ENCODE measurements around the gene LRRC3C. TPM values are rescaled to one million over a fixed set of nuclear protein-coding genes. Genes with fewer than 3 reads are reported as not detected.
"Not testable (repeated sequence)": the region's sequence is repeated elsewhere in the genome, so short reads cannot be mapped to it uniquely, and the experiment has no call there.

LRRC3C gene
- total RNA-seq, 1 experiment from 2014 or later, result not detected

DNA sequence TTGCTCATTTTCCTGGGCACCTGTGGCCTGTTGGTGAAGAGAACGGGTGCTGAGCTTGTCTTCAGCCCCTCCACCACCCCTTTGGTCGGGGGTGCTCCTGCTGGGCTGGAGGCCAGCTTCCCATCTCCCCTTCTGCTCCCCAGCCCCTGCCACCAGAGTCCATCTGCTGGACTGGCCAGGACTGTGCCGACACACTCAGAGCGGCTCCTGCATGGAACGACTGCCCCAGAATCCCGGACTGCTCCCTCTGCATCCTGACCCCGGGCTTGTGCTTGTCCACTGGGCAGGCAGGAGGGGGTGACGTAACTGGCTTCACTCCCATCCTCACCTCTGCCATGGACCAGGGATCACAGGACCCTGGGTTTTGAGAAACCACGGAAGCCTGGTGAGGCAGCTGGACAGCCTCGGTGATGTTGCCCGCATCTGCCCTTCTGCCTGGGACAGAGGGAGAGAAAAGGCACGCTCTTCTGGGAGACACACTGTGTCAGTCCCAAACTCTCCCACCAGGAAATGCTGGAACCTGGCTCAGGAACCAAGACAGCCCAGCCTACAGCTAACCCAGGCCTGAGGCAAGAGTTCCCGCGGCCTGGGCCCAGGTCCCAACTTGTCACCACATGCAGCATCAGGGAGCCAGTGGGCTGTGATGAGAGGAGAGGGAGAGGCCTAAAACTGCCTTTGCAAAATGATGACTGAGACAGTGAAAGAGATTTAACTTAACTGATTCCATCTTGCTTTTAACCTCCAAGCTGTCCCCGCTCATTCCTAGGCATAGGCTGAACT, 19.2 kb downstream of the LRRC3C start:
- DNase-seq (ENCODE audit: extremely low read depth, low read depth), result no peak

DNA sequence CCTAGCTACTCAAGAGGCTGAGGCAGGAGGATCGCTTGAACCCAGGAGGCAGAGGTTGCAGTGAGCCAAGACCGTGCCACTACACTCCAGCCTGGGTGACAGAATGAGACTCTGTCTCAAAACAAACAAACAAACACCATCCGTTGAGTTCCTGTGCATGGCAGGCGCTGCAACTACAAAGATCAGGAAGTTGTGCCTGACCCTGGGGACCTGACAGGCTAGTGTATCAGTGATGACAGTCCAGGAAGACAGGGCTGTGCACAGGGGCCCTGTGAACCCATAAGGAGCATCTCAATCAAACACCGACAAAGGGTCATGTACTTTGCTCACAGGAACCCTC, 20.9 kb downstream of the LRRC3C start:
- not testable (repeated sequence) for DNase-seq (ENCODE audit: extremely low read depth, low read depth)

DNA sequence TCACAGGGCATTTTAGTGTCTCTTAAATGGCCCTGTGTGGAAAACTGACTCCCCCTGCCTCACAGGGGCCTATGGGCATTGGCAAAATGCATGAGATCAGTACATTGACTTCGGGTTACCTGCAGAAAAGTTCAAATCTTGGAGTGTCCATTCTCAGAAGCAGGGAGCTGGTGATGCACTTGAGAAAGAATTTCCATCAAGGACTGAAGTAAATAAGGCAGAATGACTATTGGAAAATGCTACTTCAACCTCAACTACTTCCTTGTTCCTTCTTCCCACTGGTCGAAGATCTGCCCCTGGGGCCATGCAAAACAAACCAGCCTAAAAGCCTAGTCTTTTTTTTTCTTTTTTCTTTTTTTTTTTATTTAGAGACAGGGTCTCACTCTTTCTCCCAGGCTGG, 21.5 kb downstream of the LRRC3C start:
- no peak for DNase-seq (ENCODE audit: extremely low read depth, low read depth)

DNA sequence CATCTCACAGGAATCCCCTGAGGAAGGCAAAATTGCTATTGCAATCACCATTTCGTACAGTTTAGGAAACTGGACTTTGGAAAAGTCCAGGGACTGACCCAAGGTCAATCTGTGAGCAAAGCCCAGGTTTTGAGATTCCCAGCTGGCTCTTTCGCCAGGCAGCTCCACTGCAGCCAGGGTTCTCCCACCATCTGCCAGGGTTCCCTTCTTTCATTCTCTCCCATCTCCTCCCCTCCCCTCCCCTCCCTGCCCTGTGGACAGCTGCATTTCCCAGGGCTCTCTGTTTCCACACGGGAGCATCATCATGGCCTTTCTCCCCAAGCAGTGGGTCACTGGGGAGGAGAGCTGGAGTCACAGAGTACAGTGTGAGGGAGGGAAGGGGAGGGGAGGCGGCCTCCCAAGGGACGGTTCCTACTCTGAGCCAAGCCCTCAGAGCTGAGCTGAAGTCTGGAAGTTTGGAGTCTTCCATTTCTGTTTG, 23.4 kb downstream of the LRRC3C start:
- no peak for DNase-seq (ENCODE audit: extremely low read depth, low read depth)

DNA sequence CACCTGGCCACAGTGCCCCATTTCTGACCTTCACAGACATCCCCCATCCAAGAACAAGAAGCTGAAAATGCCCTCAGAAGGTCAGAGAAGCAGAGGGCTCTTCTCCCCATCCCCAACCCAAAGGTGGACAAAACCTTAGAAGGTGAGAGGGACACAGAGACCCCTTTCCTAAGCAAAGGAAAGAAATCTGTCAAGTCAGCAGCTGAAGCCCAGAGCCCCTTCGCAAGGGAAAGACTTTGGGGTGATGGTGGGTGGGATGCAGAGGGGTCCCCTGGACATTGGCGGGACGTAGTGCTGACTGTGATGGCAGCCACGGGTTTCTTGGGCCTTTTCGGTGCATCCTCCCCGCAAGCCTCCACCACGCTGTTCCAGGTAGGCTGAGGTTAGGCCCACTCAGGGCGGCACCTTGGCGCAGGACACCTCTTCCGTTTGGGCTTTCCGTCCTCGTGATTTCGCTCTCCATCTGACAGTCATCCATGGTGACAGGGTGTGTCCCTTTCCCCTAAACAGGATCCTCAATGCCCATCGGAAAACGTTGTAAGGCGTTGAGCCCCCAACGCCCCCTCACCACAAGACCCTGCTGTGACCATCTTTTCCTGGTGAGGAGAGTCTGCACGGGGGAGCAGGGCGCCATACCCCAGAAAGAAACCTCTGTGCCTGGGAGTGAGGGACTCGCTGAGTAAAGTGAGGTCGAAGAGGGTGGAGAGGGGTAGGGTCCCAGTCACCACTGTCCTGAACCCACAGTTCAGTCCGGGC, 24.6 kb downstream of the LRRC3C start:
- DNase-seq (ENCODE audit: extremely low read depth, low read depth), result no peak

DNA sequence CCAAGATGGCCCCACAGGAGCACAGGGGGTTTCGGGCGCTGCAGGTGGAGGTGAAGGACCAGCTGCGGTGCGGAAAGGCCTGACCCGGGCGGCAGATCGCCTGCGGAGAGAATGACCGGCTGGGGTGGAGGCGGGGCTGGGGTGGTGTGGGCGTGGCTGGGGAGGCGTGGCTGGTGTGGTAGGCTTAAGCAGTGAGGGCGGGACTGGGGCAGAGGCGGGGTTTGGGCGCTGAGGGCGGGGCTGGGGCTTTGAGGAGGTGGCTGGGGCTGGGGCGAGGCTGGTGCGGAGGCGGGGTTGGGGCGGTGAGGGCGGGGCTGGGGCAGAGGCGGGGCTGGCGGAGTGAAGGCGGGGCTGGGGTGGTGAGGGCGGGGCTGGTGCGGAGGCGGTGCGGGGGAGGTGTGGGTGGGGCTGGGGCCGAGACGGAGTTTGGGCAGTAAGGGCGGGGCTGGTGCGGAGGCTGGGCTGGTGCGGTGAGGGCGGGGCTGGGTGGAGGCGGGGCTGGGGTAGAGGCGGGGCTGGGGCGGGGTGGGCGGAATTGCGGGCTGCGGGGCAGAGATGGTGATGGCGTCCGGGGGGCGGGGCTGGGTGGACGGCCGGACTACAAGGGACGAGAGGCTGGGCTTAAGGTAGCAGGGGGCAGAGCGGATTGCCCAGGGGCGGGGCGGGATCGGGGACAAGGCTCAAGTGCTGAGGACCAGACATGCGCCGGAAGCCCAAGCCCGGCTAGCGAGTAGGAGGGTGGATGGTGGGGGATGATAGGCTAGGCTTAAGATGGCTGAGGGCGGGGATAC, 25.3 kb downstream of the LRRC3C start:
- peak; percentile 95 for DNase-seq (ENCODE audit: extremely low read depth, low read depth)

DNA sequence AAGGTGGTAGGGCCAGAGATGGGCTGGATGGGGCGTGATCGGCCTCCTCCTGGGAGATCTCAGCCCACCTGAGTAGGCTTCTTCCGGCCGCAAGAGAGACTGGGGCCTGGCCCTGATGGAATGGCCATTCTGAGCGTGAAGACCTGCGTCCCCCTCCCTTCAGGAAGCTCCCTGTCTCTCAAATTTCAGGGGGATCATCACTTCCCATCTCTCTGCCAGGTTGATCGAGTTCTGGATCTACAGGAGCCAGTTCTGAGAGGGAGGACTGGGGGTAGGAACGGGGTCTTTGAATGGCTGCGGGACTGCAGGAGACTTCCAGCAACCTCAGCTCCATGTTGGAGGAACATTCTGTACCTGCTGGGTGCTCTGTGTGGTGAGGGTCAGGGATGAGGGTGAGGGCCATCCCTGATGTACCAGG, 25.9 kb downstream of the LRRC3C start:
- DNase-seq (ENCODE audit: extremely low read depth, low read depth), result no peak

DNA sequence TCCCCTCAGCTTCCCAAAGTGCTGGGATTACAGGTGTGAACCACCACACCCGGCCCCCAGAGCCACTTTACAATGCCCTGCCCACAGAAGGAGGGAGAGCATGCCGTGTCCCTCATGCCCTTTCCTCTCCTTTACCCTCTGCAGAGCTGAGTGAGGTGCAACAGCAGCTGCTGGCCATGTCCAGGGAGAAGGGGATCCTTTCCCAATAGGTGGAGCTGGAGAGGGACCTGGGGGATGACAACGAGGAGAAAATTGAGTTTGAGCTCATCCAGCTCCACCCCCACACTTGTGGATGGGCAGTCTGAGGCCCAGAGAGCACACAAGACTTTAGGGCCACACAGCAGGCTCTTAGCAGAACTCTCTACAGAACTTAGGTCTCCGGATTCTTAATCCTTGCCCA, 27.3 kb downstream of the LRRC3C start:
- no peak for DNase-seq (ENCODE audit: extremely low read depth, low read depth)

DNA sequence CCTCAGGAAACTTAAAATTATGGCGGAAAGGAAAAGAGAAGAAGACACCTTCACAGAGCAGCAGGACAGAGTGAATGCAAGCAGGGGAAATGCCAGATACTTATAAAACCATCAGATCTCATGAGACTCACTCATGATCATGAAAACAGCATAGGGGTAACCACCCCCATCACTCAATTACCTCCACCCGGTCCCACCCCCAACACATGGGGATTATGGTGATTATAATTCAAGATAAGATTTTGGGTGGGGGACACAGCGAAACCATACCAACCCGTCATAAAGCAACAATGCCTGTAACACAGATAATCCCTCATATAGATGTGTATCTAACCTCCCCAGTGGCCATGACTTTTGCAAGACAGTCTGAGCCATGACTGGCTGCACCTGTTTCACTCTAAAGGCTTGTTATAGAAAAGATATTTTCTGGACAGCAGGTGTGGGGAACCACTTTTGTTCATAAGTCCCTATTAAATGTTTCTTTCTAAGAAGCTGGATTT, 28.2 kb downstream of the LRRC3C start:
- no peak for DNase-seq (ENCODE audit: extremely low read depth, low read depth)

DNA sequence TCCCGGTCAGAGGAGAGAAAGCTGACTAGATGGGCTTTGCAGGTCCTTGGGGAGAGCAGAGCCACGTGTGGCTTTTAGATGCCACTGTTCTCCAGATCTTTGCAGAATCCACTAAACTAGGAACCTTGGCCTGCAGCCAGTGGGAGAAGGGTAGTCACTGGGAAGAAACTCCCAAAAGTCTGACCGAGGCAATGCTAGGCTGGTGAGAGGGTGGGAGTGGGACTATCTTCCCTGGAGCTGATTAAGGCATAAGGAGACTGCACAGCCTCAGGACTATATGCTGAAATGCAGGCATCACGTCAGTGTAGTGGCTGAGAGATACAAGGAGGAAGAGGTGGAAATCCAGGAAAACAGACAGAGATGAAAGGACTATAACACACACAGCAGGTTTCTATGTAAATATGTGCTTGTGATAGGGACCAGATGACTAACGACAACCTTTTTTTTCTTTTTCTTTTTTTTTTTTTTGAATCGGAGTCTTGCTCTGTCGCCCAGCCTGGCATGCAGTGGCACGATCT, 33.1 kb downstream of the LRRC3C start:
- no peak for DNase-seq (ENCODE audit: extremely low read depth, low read depth)

DNA sequence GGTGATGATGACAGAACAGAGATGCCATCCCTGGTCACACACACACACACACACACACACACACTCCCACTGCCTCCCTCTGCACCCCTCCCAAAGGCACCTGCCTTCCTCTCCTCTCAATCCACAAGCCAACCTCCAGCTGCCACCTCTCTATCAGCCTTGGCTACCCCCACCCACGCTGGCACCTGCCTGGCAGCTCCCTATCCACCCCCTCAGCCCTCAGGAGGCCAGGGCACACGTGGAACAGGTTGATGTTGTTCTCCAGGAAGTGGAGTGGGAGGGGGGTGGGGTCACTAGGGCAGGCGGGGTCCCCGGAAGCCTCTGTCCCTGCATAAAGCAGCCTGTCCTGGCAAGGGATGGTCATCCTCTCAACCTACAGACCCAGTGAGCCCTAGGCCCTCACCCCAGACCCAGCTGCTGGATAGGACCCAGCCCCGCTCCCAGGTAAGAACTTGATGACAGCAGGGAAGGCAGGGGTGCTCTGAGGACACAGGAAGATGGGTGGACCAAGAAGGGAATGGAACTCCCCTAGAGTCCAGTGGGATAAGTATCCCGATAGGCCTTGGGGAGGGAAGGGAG, 35.2 kb downstream of the LRRC3C start, which contains the start of gene GSDMA:
Gene GSDMA, plus strand, starts transcription at position 363 of the 579 bp plus-strand sequence. CDS start 2,684 bp downstream, outside the sequence.
- DNase-seq (ENCODE audit: extremely low read depth, low read depth), result no peak

DNA sequence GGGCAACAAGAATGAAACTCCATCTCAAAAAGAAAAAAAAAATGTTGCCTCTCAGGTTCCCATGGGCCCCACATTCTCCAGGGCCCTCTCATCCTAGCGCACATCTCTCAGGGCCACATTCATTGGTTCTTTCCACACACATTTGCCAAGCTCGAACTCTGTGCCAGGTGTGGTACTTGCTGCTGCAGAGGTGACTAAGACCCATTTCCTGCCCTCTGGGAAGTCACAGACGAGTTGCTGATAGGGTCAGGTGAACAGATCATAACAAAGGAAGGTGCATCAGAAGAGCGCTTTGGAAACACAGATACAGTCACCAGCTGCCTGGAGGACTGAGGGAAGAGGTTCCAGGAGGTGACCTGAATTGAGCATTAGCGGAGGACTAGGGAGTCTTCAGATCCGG, 36.3 kb downstream of the LRRC3C start:
- no peak for DNase-seq (ENCODE audit: extremely low read depth, low read depth)

DNA sequence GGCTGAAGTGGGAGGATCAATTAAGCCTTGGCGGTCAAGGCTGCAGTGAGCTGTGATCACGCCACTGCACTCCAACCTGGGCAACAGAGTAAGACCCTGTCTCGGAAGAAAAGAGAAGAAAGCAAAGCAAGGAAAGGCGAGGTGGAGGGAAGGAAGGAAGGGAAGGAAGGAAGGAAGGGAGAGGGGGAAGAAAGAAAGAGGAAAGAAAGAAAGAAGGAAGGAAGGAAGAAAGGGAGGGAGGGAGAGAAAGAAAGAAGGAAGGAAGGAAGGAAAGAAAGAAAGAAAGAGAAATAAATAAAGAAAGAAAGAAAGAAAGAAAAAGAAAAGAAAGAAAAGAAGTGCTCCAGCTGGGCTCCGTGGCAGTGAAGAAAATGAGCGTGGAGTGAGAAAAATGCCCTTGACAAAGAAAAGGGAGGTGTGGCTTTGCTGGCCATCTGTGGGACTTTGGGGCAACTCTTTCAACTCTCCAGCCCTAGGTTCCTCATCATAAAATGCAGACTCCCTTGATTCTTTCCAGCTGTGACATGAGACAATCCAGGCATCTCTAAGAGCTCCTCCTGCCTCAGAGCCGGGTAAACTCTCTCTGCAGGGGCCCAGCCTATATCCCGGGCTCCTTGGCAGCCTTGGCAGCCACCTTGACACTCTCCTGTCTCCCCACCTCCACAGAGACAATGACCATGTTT, 37.6 kb downstream of the LRRC3C start:
- DNase-seq (ENCODE audit: extremely low read depth, low read depth), result no peak

DNA sequence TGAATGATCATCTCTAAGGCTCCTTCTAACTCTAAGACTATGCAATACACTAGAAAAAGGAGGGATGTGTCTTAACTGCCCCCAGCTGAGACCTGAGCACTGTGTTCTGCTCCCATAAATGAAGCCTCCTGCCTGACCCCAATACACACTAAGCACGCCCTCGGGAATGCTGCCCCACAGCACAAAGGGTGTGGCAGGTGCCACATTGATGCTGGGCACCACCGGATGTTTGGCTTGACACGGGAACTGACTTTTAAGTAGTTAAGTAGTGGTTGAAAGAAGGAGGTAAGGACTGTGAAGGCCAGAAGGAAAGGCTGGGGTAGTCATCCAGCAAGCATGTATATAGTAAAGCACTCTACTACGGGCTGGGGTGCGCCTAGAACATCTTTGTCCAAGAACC, 39.2 kb downstream of the LRRC3C start:
- no peak for DNase-seq (ENCODE audit: extremely low read depth, low read depth)

DNA sequence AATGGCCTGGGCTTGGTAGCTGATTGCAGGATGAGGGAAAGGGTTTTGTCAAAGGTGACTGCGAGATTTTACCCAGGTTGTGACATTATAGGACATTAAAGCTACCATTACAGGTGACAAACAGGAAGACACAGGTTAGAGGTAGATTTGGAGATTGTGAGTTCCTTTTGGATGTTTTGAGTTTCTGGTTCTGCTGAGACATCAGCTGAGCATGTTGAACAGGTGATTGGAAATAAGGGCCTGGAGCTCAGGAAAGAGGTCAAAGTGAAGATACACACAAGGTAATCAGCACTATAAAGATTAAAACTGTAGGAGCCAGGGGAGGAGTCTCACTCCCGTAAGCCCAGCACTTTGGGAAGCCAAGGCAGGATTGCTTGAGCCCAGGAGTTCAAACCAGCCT, 41.2 kb downstream of the LRRC3C start:
- DNase-seq (ENCODE audit: extremely low read depth, low read depth), result no peak

DNA sequence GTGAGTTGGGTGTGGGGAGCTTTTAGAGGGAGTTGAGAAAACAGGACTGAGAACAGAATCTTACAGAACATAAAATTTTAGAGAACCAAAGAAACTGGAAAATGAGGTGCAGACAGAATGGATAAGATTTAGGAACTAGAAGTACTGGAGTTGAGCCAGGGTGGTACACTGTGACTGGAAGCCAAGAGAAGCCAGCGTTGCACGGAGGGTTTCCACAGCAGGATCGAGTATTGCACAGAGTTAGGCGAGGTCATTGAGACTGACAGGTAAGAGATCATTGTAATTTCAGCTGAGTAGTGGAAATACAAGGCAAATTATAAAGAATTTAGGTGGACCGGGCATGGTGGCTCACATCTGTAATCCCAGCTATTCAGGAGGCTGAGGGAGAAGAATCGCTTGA, 41.8 kb downstream of the LRRC3C start:
- DNase-seq (ENCODE audit: extremely low read depth, low read depth), result no peak

DNA sequence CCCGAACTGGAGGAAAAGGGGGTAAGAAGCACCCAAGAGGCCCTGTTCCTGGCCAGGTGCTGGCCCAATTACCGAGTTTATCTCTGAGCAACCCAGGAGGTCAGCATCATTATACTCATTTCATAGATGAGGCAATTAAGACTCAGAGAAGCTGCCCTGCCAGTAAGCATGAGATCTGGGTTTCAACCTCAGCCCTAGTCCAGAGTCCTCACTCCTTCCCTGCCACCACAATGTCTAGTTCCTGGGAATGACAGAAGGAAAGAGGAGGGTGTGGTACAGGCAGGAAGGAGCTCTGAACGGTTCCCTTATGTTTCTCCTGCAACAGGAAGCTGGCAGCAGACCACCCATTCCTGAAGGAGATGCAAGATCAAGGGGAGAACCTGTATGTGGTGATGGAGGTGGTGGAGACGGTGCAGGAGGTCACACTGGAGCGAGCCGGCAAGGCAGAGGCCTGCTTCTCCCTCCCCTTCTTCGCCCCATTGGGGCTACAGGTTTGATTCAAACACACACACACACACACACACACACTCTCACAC, 42.7 kb downstream of the LRRC3C start:
- no peak for DNase-seq (ENCODE audit: extremely low read depth, low read depth)

DNA sequence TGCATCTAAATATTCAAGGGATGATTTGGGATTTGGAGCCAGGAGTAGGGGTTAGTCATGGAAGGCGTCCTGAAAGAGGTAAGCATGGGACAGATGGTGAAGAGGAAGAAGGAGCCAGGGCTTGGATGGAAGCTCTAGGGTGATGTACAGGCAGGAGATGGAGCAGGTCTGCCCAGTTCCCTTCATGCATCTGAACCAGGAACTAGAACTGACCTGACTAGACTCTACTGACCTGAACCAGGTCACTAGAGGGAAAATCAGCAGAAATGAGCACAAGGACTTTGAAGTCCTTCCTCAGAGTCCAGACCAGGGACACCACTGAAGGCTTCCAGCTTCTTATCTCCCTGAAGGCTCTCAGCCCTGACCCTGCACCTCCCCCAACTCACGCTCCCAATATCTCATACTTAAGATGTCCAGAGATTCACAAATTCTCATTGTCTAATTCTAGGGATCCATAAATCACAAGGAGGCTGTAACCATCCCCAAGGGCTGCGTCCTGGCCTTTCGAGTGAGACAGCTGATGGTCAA, 43.6 kb downstream of the LRRC3C start:
- DNase-seq (ENCODE audit: extremely low read depth, low read depth), result no peak

DNA sequence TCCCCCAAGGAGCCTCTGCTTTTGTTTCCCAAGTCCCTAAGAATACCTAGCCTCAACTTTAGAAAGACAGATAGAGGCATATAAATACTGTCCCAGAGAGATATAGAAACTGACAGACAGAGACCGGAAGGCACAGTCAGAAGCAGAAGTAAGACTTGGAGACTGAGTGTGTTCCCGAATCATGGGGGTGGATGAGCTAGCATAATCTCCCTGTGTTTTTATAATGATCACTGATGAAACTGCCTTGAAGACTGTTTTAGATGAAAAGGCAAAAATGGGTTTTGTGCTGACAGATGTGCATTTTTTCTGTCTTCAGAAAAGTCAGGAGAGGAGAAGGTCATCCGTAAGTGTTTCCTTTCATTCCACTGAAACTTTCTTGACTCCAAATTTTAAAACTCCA, 44.7 kb downstream of the LRRC3C start:
- DNase-seq (ENCODE audit: extremely low read depth, low read depth), result no peak

Data from NCI-H460 (cell line).